ENCODE results near the gene SMIM24. TPM values are rescaled to one million over a fixed set of nuclear protein-coding genes. Genes with fewer than 3 reads are reported as not detected.
"Not testable (repeated sequence)": the region's sequence is repeated elsewhere in the genome, so short reads cannot be mapped to it uniquely, and the experiment has no call there.

The SMIM24 gene
- total RNA-seq, 3 donors from 2014 or later (not counting 1 experiment from before 2014, with no cell fraction given): 0.33 to 0.42 TPM; not detected in 1

DNA sequence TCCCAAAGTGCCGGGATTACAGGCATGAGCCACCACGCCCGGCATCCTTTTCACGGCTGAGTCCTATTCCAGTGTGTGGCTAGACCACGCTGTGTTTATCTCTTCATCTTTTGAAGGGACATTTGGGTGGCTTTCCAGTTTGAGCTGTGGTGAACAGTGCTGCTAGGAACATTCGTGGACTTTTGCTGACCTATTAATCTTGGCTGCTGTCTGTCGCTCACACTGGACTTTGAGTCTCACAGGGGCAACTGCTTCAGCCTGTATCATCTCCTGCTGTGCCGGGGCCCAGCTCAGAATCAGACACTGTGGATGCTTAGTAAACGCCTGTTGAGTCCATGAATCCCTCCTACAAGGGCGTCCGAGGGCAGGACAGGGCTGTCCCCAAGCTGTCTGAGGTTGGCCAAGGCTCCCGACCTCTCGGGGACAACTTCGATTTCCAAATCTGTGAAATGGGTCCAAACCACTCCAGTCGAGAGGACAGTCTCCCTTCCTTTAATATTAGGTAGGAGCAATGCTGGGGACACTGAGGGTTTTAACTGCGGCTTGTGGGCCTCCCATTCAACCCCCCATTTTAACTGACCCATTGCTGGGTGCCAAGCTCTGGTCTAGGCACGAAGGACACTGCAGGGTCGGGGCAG, 48.4 kb downstream of the SMIM24 start:
- 93% methylated on average over 17 of the region's 18 CpGs for WGBS (ENCODE audit: insufficient coverage)
- intact Hi-C loops (cut with micrococcal nuclease): loop anchor here (10.0 kb wide), 1 partner anchor 247 kb away; the partner anchor contains the start of gene NCLN
- H3K9me3 Mint-ChIP-seq: no peaks in the 10 kb centered on the region
- H3K4me1 ChIP-seq (ENCODE audit: control insufficient read depth, insufficient read depth, low read length): peaks cover 26% of the 10 kb centered on the region
- H3K27me3 Mint-ChIP-seq (ENCODE audit: low read depth in 2 of 2): no peaks in the 10 kb centered on the region
- no peak overlapping the region for H3K27ac Mint-ChIP-seq
- no peak overlapping the region for H3K27ac ChIP-seq (ENCODE audit: low read length)
- H3K4me3 ChIP-seq (ENCODE audit: low read length): no peak overlapping the region
- no peak for ATAC-seq
- H3K36me3 Mint-ChIP-seq: no peaks in the 10 kb centered on the region
- H3K27me3 ChIP-seq (ENCODE audit: control insufficient read depth, insufficient read depth, low read length): no peaks in the 10 kb centered on the region
- no peaks in the 10 kb centered on the region for H3K9me3 ChIP-seq (ENCODE audit: control insufficient read depth, insufficient read depth, low read length)
- no peak for DNase-seq
- no peaks in the 10 kb centered on the region for H3K36me3 ChIP-seq (ENCODE audit: control insufficient read depth, insufficient read depth, low read length)
- TF ChIP-seq, protein P1, sequence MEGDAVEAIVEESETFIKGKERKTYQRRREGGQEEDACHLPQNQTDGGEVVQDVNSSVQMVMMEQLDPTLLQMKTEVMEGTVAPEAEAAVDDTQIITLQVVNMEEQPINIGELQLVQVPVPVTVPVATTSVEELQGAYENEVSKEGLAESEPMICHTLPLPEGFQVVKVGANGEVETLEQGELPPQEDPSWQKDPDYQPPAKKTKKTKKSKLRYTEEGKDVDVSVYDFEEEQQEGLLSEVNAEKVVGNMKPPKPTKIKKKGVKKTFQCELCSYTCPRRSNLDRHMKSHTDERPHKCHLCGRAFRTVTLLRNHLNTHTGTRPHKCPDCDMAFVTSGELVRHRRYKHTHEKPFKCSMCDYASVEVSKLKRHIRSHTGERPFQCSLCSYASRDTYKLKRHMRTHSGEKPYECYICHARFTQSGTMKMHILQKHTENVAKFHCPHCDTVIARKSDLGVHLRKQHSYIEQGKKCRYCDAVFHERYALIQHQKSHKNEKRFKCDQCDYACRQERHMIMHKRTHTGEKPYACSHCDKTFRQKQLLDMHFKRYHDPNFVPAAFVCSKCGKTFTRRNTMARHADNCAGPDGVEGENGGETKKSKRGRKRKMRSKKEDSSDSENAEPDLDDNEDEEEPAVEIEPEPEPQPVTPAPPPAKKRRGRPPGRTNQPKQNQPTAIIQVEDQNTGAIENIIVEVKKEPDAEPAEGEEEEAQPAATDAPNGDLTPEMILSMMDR (IDR thresholded peaks at IDR 0.05): no peak
- peaks cover 7 to 28% of the 10 kb centered on the region in 2 donors for H3K4me1 Mint-ChIP-seq
- H3K4me3 Mint-ChIP-seq: no peak overlapping the region

DNA sequence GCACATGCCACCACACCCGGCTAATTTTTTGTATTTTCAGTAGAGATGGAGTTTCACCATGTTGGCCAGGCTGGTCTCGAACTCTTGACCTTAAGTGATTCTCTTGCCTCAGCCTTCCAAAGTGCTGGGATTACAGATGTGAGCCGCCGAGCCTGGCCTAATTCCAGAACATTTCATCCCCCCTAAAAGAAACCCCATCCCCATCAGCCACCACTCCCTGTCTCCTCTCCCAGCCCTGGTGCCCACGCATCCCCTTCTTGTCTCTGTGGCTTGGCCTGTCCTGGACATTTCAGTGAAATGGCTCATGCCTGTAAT, 50.0 kb downstream of the SMIM24 start:
- not testable (repeated sequence) for H3K27ac ChIP-seq (ENCODE audit: low read length); ATAC-seq; H3K36me3 Mint-ChIP-seq; DNase-seq; H3K4me3 ChIP-seq (ENCODE audit: low read length); H3K9me3 ChIP-seq (ENCODE audit: control insufficient read depth, insufficient read depth, low read length); H3K4me3 Mint-ChIP-seq; H3K27me3 ChIP-seq (ENCODE audit: control insufficient read depth, insufficient read depth, low read length); H3K27ac Mint-ChIP-seq; H3K36me3 ChIP-seq (ENCODE audit: control insufficient read depth, insufficient read depth, low read length); H3K27me3 Mint-ChIP-seq (ENCODE audit: low read depth in 2 of 2); H3K9me3 Mint-ChIP-seq
- whole genome bisulfite sequencing (ENCODE audit: insufficient coverage): 97% methylated on average over 5 of the region's 5 CpGs
- peaks cover 22% of the 10 kb centered on the region for H3K4me1 ChIP-seq (ENCODE audit: control insufficient read depth, insufficient read depth, low read length)
- intact Hi-C loops (cut with micrococcal nuclease): loop anchor here (10.0 kb wide), 1 partner anchor 246 kb away; the partner anchor contains the start of gene NCLN
- H3K4me1 Mint-ChIP-seq: peaks cover 2 to 22% of the 10 kb centered on the region in 2 donors

DNA sequence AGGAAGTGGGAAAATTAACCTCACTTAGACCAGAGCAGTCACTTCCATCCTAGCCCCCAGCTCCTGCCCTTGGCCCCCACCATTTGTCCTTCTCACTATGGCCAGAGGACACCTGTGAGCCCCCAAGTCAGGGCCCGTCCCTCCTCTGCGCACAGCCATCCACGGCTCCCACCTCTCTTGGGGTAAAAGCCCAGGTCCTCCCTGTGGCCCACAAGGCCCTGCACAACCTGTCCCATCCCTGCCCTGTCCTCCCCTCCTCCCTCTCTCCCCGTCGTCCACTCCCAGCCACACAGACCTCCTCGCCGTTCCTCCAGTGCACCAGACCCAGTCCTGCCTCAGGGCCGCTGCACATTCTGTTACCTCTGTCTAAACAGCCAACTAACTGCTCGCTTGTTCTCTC, 53.9 kb downstream of the SMIM24 start:
- ATAC-seq: no peak
- intact Hi-C loops (cut with micrococcal nuclease): no loop called here
- Histone ChIP-seq H3K4me1 (ENCODE audit: control insufficient read depth, insufficient read depth, low read length) (peaks cover 12% of the 10 kb centered on the region), H3K27me3 (ENCODE audit: control insufficient read depth, insufficient read depth, low read length) (no peaks in the 10 kb centered on the region), H3K27ac (ENCODE audit: low read length) (no peak overlapping the region), H3K4me3 (ENCODE audit: low read length) (no peak overlapping the region), H3K36me3 (ENCODE audit: control insufficient read depth, insufficient read depth, low read length) (no peaks in the 10 kb centered on the region), H3K9me3 (ENCODE audit: control insufficient read depth, insufficient read depth, low read length) (no peaks in the 10 kb centered on the region)
- no peak overlapping the region for H3K4me3 Mint-ChIP-seq
- no peaks in the 10 kb centered on the region for H3K9me3 Mint-ChIP-seq
- 96% methylated on average over 9 of the region's 9 CpGs for WGBS (ENCODE audit: insufficient coverage)
- no peaks in the 10 kb centered on the region for H3K36me3 Mint-ChIP-seq
- no peak for DNase-seq
- no peaks in the 10 kb centered on the region for H3K27me3 Mint-ChIP-seq (ENCODE audit: low read depth in 2 of 2)
- H3K27ac Mint-ChIP-seq: no peak overlapping the region
- peaks cover 0 to 8% of the 10 kb centered on the region in 2 donors for H3K4me1 Mint-ChIP-seq
- TF ChIP-seq, protein P1 (IDR thresholded peaks at IDR 0.05): no peak

Other genes with a start within 250 kb of the SMIM24 start
- 10 to 100 TPM; 18.5 to 22.2 (median 20.6) TPM for gene NFIC, start 113.9 kb downstream of the SMIM24 start, total RNA-seq
- gene SMIM44, start 2.9 kb upstream of the SMIM24 start, total RNA-seq: not detected
- 1 to 10 TPM; 4.5 to 5.9 (median 4.6) TPM for gene DOHH, start 20.1 kb upstream of the SMIM24 start, total RNA-seq
- gene FZR1, start 25.8 kb upstream of the SMIM24 start, total RNA-seq: 10 to 100 TPM; 89.1 to 98.3 (median 91.4) TPM
- gene TEKTIP1, start 58.6 kb upstream of the SMIM24 start, total RNA-seq: 10 to 100 TPM in 1 of 3 donors, 1 to 10 TPM in 2; 5.9 to 11.6 (median 6.4) TPM
- gene MFSD12, start 77.1 kb upstream of the SMIM24 start, total RNA-seq: 10 to 100 TPM; 29.8 to 34.5 (median 33.6) TPM
- gene HMG20B, start 92.4 kb upstream of the SMIM24 start, total RNA-seq: 10 to 100 TPM; 45.8 to 57.5 (median 52.1) TPM
- gene GIPC3, start 105.0 kb upstream of the SMIM24 start, total RNA-seq: under 1 TPM; 0.28 to 0.66 (median 0.56) TPM
- gene TBXA2R, start 126.3 kb upstream of the SMIM24 start, total RNA-seq: 1 to 10 TPM; 1.4 to 2.1 (median 2.1) TPM
- 10 to 100 TPM; 33.6 to 42.2 (median 40.8) TPM for gene CACTIN, start 146.3 kb upstream of the SMIM24 start, total RNA-seq
- 10 to 100 TPM; 35.0 to 49.2 (median 36.8) TPM for gene PIP5K1C, start 219.9 kb upstream of the SMIM24 start, total RNA-seq
- 1 to 10 TPM; 1.1 to 2.9 (median 1.3) TPM for gene TJP3, start 227.9 kb upstream of the SMIM24 start, total RNA-seq